Kidney epithelial cell (primary cell): ENCODE measurements around the gene ADPRM. TPM values are rescaled to one million over a fixed set of nuclear protein-coding genes. Genes with fewer than 3 reads are reported as not detected.

ENCODE experiments used
- DNase-seq: peaks from one replicate; pipeline ENCODE4 v3.0.0-alpha.2; 2010; ENCODE audit warnings: low read depth
- H3K27me3 ChIP-seq: 2 replicates; pipeline ENCODE4 v1.6.0; 2011; ENCODE audit warnings: low read length; ENCODE audit not compliant: control insufficient read depth, insufficient read depth
- H3K36me3 ChIP-seq: 2 replicates; pipeline ENCODE4 v1.5.1; 2011; ENCODE audit warnings: low read length; ENCODE audit not compliant: control insufficient read depth, insufficient read depth
- H3K4me3 ChIP-seq: 2 replicates; pipeline ENCODE4 v1.5.1; 2011; ENCODE audit warnings: low read depth, mild to moderate bottlenecking, control low read depth, low read length
- total RNA-seq: library from RNA; depleted of rRNA; stranded (reverse); fragments of >200 nt; gene quantifications from 2 replicates; pipeline ENCODE4 v1.2.3, GENCODE V29; 2015
- TF ChIP-seq, protein P1 (sequence below): IDR thresholded peaks from 2 replicates; pipeline ENCODE4 v1.5.1; 2011; ENCODE audit warnings: mild to moderate bottlenecking, moderate library complexity, low read length, control low read depth, inconsistent platforms; ENCODE audit not compliant: insufficient read depth, poor library complexity, severe bottlenecking

The ADPRM gene
- total RNA-seq, 1 donor from 2014 or later, result 18.8 TPM

DNA sequence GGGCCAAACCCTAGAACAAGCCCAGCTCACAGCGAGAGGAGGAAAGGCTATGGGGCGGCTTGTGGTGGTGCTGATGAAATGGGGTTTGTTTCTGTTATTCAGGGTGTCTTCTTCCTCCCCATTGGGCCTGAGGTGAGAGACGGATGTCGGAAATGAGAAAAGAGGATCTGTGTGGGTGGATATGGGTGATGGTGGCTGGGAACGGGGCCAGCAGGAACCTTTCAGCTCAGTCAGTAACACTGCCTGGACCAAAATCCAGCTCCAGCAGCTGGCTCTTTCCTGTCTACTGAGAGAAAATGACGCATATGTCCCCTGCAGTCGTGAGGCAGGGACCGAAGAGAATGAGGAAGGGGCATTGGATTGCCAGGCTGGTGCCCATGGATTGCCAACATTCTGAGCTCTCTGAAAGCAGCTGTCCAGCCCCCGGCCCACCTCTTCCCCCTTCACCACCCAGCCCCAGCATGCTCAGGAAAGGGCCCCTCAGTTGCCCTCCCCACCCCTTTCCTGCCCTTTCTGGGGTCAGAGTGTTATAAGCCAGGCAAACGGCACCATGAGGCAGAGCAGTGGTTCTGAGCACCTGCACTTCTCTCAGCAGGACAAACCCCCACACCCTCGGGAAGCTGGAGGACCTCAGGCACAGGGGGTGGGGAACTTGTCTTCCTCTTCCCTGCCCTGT is 44.3 kb upstream of the ADPRM start:
- DNase-seq, result no peak
- Histone ChIP-seq H3K36me3 (no peaks in the 10 kb centered on the region), H3K27me3 (no peaks in the 10 kb centered on the region), H3K4me3 (no peak overlapping the region)
- TF ChIP-seq, protein P1, sequence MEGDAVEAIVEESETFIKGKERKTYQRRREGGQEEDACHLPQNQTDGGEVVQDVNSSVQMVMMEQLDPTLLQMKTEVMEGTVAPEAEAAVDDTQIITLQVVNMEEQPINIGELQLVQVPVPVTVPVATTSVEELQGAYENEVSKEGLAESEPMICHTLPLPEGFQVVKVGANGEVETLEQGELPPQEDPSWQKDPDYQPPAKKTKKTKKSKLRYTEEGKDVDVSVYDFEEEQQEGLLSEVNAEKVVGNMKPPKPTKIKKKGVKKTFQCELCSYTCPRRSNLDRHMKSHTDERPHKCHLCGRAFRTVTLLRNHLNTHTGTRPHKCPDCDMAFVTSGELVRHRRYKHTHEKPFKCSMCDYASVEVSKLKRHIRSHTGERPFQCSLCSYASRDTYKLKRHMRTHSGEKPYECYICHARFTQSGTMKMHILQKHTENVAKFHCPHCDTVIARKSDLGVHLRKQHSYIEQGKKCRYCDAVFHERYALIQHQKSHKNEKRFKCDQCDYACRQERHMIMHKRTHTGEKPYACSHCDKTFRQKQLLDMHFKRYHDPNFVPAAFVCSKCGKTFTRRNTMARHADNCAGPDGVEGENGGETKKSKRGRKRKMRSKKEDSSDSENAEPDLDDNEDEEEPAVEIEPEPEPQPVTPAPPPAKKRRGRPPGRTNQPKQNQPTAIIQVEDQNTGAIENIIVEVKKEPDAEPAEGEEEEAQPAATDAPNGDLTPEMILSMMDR, result no peak

DNA sequence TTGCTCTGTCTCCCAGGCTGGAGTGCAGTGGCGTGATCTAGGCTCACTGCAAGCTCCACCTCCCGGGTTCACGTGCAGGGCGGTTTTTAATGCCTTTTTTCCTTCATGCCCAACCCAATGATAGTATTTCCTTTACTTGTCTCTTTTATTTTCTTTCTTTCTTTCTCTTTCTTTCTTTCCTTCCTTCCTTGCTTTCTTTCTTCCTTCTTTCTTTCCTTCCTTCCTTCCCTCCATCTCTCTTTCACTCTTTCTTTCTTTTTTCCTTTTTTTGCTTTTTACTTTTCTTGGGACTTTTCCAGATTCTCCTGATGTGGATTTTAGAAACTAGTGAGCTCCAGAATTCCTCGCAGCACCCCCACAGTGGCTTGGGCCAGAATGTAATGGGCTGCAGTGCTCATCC is 43.4 kb upstream of the ADPRM start:
- no peak for DNase-seq
- TF ChIP-seq, protein P1, result no peak
- H3K36me3 ChIP-seq, result no peaks in the 10 kb centered on the region
- no peak overlapping the region for H3K4me3 ChIP-seq
- H3K27me3 ChIP-seq, result no peaks in the 10 kb centered on the region

DNA sequence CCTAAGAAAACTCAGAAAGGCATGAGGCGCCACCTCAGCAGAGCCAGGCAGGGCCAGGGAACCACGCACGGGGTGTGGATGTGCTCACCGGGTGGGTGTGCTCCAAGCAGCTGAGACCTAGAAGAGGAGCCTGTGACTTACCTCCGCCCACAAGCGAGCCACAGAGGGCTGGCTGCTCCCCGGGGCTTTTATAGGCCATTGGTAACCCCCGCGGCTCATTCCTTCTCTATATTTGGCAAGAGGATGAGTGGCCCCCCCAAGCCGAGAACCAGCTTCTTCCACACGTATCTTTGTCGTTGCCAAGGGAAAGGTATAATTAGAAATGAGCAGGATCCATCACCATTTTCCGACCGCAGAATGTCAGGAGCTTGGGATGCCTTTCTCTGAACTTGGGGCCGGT is 40.2 kb upstream of the ADPRM start, which contains the start of gene MYH3:
MYH3 (minus strand) TSS at position 162 of the 400 bp plus-strand sequence. CDS start 2,245 bp downstream, outside the sequence.
- no peaks in the 10 kb centered on the region for H3K36me3 ChIP-seq
- no peaks in the 10 kb centered on the region for H3K27me3 ChIP-seq
- no peak within 1 kb of the TSS for H3K4me3 ChIP-seq
- no peak for DNase-seq
- TF ChIP-seq, protein P1, result no peak

DNA sequence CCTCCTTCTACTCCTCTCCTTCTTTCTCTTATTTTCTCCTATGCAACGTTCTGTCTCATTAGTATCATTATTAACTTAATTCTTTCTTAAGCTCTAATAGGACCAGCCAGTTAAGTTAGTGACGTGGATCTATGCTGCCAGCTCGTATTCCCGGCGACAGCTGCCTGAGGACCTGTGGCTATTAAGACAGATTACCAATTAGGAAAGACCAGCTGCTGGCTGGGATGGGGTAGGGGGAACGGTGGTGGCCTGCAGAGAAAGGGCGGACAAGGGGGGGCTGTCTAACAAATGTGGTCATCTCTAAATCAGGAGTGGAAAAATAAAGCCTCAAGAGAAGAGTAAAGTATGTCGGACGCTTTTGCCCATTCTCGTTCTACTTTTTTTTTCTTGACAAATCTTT is 39.5 kb upstream of the ADPRM start:
- Histone ChIP-seq H3K36me3 (no peaks in the 10 kb centered on the region), H3K4me3 (no peak overlapping the region), H3K27me3 (no peaks in the 10 kb centered on the region)
- DNase-seq, result no peak
- TF ChIP-seq, protein P1, result no peak

DNA sequence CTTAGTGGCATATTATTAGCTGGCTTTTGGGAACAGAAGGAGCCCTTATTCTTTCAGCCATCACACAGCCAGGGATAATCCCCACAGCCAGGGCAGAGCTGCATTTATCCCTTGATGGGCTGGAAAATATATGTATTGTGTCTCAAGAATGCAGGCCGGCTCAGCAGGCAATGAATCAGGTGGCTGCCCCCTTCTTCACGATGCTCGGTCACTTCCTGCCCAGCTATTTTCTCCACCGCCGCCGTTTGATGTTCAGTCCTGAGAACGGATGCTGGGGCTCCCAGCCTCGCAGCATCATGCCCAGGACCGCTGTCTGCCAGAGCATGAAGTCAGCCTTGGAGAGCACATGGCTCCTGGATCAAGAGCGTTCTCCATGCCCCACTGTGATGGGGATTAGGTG is 36.0 kb upstream of the ADPRM start:
- no peak overlapping the region for H3K4me3 ChIP-seq
- H3K36me3 ChIP-seq, result no peaks in the 10 kb centered on the region
- no peak for DNase-seq
- H3K27me3 ChIP-seq, result no peaks in the 10 kb centered on the region
- TF ChIP-seq, protein P1, result no peak

DNA sequence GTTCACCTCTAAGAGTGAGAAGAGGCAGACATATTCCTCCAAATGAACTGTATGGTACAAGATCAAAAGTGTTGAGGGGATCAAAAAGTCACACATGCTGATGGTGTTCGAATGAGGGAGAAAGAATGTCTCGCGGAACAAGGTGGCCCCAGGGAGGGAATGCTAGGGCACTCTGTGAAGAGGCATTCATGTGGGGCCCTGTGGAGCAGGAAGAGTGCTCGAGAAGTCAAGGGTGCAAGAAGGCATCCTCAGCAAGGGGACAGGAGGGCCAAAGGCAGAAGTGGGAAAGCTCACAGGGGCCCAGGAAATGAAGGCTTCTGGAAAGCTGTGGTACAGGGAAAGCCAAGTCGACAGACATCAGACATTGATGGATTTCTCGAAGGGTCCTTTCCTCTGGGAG is 34.2 kb upstream of the ADPRM start:
- Histone ChIP-seq H3K4me3 (no peak overlapping the region), H3K27me3 (no peaks in the 10 kb centered on the region), H3K36me3 (no peaks in the 10 kb centered on the region)
- DNase-seq, result no peak
- TF ChIP-seq, protein P1, result no peak
